Osteocyte (in vitro differentiated cells): ENCODE measurements around the gene NECTIN3. TPM values are rescaled to one million over a fixed set of nuclear protein-coding genes. Genes with fewer than 3 reads are reported as not detected.

Experiments
- DNase-seq: peaks from one replicate; pipeline ENCODE4 v3.0.0; 2021; ENCODE audit warnings: mixed read lengths; ENCODE audit not compliant: unreplicated experiment; ENCODE audit errors: extremely low spot score
- H3K27ac Mint-ChIP-seq: one replicate; pipeline ENCODE4 v1.8.0; 2021; ENCODE audit warnings: mild to moderate bottlenecking, mixed read lengths; ENCODE audit not compliant: unreplicated experiment
- H3K27me3 Mint-ChIP-seq: one replicate; pipeline ENCODE4 v1.8.0; 2021; ENCODE audit warnings: mixed read lengths; ENCODE audit not compliant: unreplicated experiment
- H3K36me3 Mint-ChIP-seq: one replicate; pipeline ENCODE4 v1.8.0; 2021; ENCODE audit warnings: mixed read lengths; ENCODE audit not compliant: unreplicated experiment
- H3K4me1 Mint-ChIP-seq: one replicate; pipeline ENCODE4 v1.8.0; 2021; ENCODE audit warnings: mixed read lengths; ENCODE audit not compliant: unreplicated experiment
- H3K4me3 Mint-ChIP-seq: one replicate; pipeline ENCODE4 v1.8.0; 2021; ENCODE audit warnings: mild to moderate bottlenecking, moderate library complexity, mixed read lengths; ENCODE audit not compliant: unreplicated experiment
- H3K9me3 Mint-ChIP-seq: one replicate; pipeline ENCODE4 v1.8.0; 2021; ENCODE audit warnings: mixed read lengths; ENCODE audit not compliant: unreplicated experiment
- total RNA-seq: library from RNA; stranded (reverse); gene quantifications from 2 replicates; pipeline ENCODE4 v1.2.1, GENCODE V29; 2021
- TF ChIP-seq, protein P1 (sequence below): fragments of 200-600 bp; sonication (generic); IDR thresholded peaks from 2 replicates; pipeline ENCODE4 v1.5.0; 2021; ENCODE audit warnings: antibody characterized with exemption, mild to moderate bottlenecking, moderate library complexity

Gene NECTIN3
- total RNA-seq, 1 donor from 2014 or later: 70.8 TPM

DNA sequence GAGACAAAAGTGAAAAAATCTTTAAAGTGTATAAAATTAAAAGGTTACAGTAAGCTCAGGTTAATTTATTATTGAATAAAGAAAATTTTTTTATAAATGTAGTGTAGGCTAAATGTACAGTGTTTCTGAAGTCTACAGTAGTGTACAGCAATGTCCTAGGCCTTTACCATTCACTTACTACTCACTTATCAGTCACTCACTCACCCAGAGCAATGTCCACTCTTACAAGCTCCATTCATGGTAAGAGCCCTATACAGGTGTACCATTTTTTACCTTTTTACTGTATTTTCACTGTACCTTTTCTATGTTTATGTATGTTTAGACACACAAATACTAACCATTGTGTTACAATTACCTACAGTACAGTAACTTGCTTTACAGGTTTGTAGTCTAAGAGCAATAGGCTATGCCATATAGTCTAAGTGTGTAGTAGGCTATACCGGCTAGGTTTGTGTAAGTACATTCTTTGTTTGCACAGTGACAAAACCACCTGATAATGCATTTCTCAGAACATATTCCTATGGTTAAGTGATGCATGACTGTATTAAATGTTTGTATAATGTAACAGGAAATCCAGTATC is 38.1 kb upstream of the NECTIN3 start:
- no peak overlapping the region for H3K4me3 Mint-ChIP-seq
- peaks cover 22% of the 10 kb centered on the region for H3K9me3 Mint-ChIP-seq
- TF ChIP-seq, protein P1, sequence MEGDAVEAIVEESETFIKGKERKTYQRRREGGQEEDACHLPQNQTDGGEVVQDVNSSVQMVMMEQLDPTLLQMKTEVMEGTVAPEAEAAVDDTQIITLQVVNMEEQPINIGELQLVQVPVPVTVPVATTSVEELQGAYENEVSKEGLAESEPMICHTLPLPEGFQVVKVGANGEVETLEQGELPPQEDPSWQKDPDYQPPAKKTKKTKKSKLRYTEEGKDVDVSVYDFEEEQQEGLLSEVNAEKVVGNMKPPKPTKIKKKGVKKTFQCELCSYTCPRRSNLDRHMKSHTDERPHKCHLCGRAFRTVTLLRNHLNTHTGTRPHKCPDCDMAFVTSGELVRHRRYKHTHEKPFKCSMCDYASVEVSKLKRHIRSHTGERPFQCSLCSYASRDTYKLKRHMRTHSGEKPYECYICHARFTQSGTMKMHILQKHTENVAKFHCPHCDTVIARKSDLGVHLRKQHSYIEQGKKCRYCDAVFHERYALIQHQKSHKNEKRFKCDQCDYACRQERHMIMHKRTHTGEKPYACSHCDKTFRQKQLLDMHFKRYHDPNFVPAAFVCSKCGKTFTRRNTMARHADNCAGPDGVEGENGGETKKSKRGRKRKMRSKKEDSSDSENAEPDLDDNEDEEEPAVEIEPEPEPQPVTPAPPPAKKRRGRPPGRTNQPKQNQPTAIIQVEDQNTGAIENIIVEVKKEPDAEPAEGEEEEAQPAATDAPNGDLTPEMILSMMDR: no peak
- peaks cover 4% of the 10 kb centered on the region for H3K36me3 Mint-ChIP-seq
- no peaks in the 10 kb centered on the region for H3K4me1 Mint-ChIP-seq
- no peak overlapping the region for H3K27ac Mint-ChIP-seq
- DNase-seq: no peak
- no peaks in the 10 kb centered on the region for H3K27me3 Mint-ChIP-seq

DNA sequence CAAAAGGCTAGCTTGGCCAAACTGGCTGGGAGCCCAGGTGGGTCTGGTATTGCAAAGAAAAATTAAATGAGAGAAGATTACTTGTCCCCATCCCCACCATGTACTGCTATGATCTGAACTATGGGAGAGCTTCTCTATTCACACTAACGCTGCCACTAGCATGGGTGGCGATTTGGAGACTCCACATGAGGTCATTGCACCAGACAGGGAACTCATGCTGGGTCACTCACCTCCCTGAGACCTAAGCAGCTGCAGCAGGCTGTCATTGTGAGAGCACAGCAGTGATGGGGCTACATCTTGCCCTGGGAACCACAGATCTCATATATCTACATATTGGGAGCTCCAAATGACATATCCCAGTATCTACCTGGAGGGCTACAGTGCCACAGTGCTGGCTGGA is 36.3 kb upstream of the NECTIN3 start:
- H3K27me3 Mint-ChIP-seq: no peaks in the 10 kb centered on the region
- H3K36me3 Mint-ChIP-seq: peaks cover 9% of the 10 kb centered on the region
- no peak for DNase-seq
- H3K4me3 Mint-ChIP-seq: no peak overlapping the region
- H3K9me3 Mint-ChIP-seq: peaks cover 32% of the 10 kb centered on the region
- no peak overlapping the region for H3K27ac Mint-ChIP-seq
- H3K4me1 Mint-ChIP-seq: no peaks in the 10 kb centered on the region
- TF ChIP-seq, protein P1: no peak

DNA sequence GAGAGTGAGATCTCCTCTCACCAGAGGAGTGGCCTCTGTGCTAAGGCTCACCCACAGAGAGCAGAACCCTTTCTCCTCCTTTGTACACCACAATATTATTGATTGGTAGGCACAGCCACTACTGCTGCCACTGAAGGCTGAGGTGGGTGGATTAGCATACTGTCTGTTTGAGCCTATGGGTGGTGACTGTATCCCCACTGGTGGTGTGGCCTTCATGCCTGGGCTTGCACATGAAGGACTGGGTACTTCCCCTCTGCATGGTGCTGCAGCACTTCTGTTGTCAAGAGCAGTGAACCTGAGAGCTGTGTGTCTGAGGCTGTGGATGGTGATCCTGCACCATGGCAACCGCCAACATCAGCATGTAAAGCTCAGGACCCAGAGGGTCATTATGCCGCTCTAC is 35.7 kb upstream of the NECTIN3 start:
- peaks cover 32% of the 10 kb centered on the region for H3K9me3 Mint-ChIP-seq
- no peak for DNase-seq
- no peak overlapping the region for H3K4me3 Mint-ChIP-seq
- H3K27me3 Mint-ChIP-seq: no peaks in the 10 kb centered on the region
- TF ChIP-seq, protein P1: no peak
- no peak overlapping the region for H3K27ac Mint-ChIP-seq
- peaks cover 9% of the 10 kb centered on the region for H3K36me3 Mint-ChIP-seq
- H3K4me1 Mint-ChIP-seq: no peaks in the 10 kb centered on the region

DNA sequence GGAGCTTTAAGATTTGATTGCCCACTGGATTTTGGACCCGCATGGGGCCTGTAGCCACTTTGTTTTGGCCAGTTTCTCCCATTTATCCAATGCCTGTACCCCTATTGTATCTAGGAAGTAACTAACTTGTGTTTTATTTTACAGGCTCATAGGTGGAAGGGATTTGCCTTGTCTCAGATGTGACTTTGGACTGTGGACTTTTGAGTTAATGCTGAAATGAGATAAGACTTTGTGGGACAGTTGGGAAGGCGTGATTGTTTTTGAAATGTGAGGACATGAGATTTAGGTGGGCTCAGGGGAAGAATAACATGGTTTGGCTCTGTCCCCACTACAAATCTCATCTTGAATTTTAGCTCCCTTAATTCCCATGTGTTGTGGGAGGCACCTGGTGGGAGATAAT is 30.7 kb upstream of the NECTIN3 start:
- Mint-ChIP-seq H3K27me3 (no peaks in the 10 kb centered on the region), H3K9me3 (peaks cover 48% of the 10 kb centered on the region), H3K4me3 (no peak overlapping the region), H3K36me3 (peaks cover 16% of the 10 kb centered on the region), H3K27ac (no peak overlapping the region), H3K4me1 (no peaks in the 10 kb centered on the region)
- TF ChIP-seq, protein P1: no peak
- no peak for DNase-seq

DNA sequence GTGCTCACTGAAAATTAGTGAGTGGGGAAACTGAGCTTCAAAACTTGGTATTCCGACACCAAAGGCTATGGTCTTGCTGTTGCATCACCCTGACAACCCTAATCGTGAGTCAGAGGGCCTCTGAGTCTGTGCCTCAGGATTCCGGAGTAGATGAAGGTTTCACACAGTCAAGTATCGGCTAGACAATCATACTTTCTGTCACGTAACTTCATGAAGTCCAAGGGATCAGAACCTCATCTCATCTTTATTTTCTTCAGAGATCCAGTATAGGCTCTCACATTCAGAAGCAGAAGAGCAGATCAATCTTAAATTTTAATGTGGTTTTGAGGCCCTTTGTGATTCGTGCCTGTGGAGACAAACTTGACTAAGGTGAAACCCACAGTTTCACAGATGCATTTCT is 26.1 kb upstream of the NECTIN3 start:
- no peak overlapping the region for H3K27ac Mint-ChIP-seq
- TF ChIP-seq, protein P1: no peak

More for the DNA sequence above, 26.1 kb upstream of the NECTIN3 start:
- Mint-ChIP-seq H3K36me3 (peaks cover 6% of the 10 kb centered on the region), H3K4me1 (no peaks in the 10 kb centered on the region), H3K27me3 (no peaks in the 10 kb centered on the region), H3K9me3 (peaks cover 15% of the 10 kb centered on the region), H3K4me3 (no peak overlapping the region)
- no peak for DNase-seq
